Esophagus squamous epithelium (tissue), 5 donors: Measurements from ENCODE around the gene ATP1A4. TPM values are rescaled to one million over a fixed set of nuclear protein-coding genes. Genes with fewer than 3 reads are reported as not detected.

Source experiments
- DNase-seq: peaks from one replicate; lab custom pipeline; 2025; lab: John Stamatoyannopoulos, UW
- H3K27ac ChIP-seq, 4 donors: fragments of 200-600 bp; sonication (generic); one replicate each; pipeline ENCODE4 v1.5.1; 2016 to 2019; ENCODE audit warnings: mild to moderate bottlenecking in 1 of 4
- H3K27me3 ChIP-seq, 4 donors: fragments of 200-600 bp; sonication (generic); 1 replicate in 3 of 4; 2 replicates in 1 of 4; pipeline versions ENCODE4 v1.5.1 to v1.6.0; 2017 to 2021; ENCODE audit warnings: antibody characterized with exemption in 1 of 4
- H3K36me3 ChIP-seq, 3 donors: fragments of 200-600 bp; sonication (generic); one replicate each; pipeline ENCODE4 v1.5.1; 2016 to 2019
- H3K4me1 ChIP-seq, 3 donors: fragments of 200-600 bp; sonication (generic); one replicate each; pipeline ENCODE4 v1.5.1; 2017 to 2019
- H3K4me3 ChIP-seq, 4 donors: fragments of 200-600 bp; sonication (generic); 1 replicate in 3 of 4; 2 replicates in 1 of 4; pipeline ENCODE4 v1.5.1; 2016 to 2019; ENCODE audit warnings: mild to moderate bottlenecking in 2 of 4, moderate library complexity in 1 of 4
- H3K9me3 ChIP-seq, 3 donors: fragments of 200-600 bp; sonication (generic); one replicate each; pipeline ENCODE4 v1.5.1; 2016 to 2019
- CTCF ChIP-seq, 6 experiments: fragments of 450-650 bp in 4 of 6; fragments of 200-600 bp in 2 of 6; sonication (generic) in 2 of 6; IDR thresholded peaks; one replicate each; pipeline ENCODE4 v1.5.1; 2016 to 2019; ENCODE audit warnings: antibody characterized with exemption in 6 of 6, mild to moderate bottlenecking in 4 of 6, moderate library complexity in 4 of 6
- POLR2A ChIP-seq, 4 donors: fragments of 450-650 bp; IDR thresholded peaks; one replicate each; pipeline ENCODE4 v1.6.1; 2017; ENCODE audit warnings: antibody characterized with exemption in 4 of 4, mild to moderate bottlenecking in 4 of 4, moderate library complexity in 3 of 4
- WGBS, 2 donors: methylation state at CpG; one replicate each; pipeline ENCODE4 v1.1.5; 2018; 5-methylcytosine and 5-hydroxymethylcytosine counted together
- intact Hi-C: fragments of 100-400 bp; cut with DNase I; formaldehyde crosslinking; loops from one replicate; pipeline ENCODE4 v1.15.0; 2022
- total RNA-seq, 4 donors: library from RNA; depleted of rRNA; stranded (reverse); fragments of >200 nt; gene quantifications; one replicate each; pipeline ENCODE4 v1.1.0, GENCODE V29; 2016
- donor health status: DM: yes; HTN: yes; CAD: no.

ATP1A4 gene
- total RNA-seq, 4 donors from 2014 or later = 0.19 to 1.8 TPM; not detected in 2

GRCh38 chr1:160162931-160163330 lies 11.5 kb downstream of the ATP1A4 start:
- intact Hi-C loops = no loop called here
- H3K9me3 ChIP-seq = no peaks in the 10 kb centered on the region
- H3K27me3 ChIP-seq = peaks cover 0 to 22% (median 0%) of the 10 kb centered on the region in 4 donors

GRCh38 chr1:160163615-160164014 lies 12.2 kb downstream of the ATP1A4 start:
- TF ChIP-seq POLR2A (IDR thresholded peaks at IDR 0.05) (no peak), CTCF (IDR thresholded peaks at IDR 0.05) (no peak)
- Histone ChIP-seq H3K27ac (no peak overlapping the region), H3K27me3 (peaks cover 0 to 22% (median 0%) of the 10 kb centered on the region in 4 donors), H3K36me3 (no peaks in the 10 kb centered on the region), H3K9me3 (no peaks in the 10 kb centered on the region), H3K4me3 (no peak overlapping the region), H3K4me1 (no peaks in the 10 kb centered on the region)
- intact Hi-C loops = no loop called here
- DNase-seq = no peak
- WGBS, 2 donors = 83 to 100% methylated on average over 1 of the region's 1 CpG

More at GRCh38 chr1:160162931-160163330, 11.5 kb downstream of the ATP1A4 start:
- H3K4me1 ChIP-seq = no peaks in the 10 kb centered on the region
- no peak for DNase-seq
- 59 to 67% methylated on average over 2 of the region's 2 CpGs for WGBS, 2 donors
- no peak overlapping the region for H3K27ac ChIP-seq
- no peaks in the 10 kb centered on the region for H3K36me3 ChIP-seq
- H3K4me3 ChIP-seq = no peak overlapping the region
- TF ChIP-seq CTCF (IDR thresholded peaks at IDR 0.05) (no peak), POLR2A (IDR thresholded peaks at IDR 0.05) (no peak)

GRCh38 chr1:160164121-160164520 lies 12.7 kb downstream of the ATP1A4 start:
- Histone ChIP-seq H3K27ac (no peak overlapping the region), H3K9me3 (no peaks in the 10 kb centered on the region), H3K4me1 (no peaks in the 10 kb centered on the region), H3K36me3 (no peaks in the 10 kb centered on the region), H3K4me3 (no peak overlapping the region), H3K27me3 (peaks cover 0 to 22% (median 0%) of the 10 kb centered on the region in 4 donors)
- 75 to 85% methylated on average over 10 of the region's 10 CpGs for WGBS, 2 donors
- no peak for TF ChIP-seq CTCF (IDR thresholded peaks at IDR 0.05)
- TF ChIP-seq POLR2A (IDR thresholded peaks at IDR 0.05) = no peak
- intact Hi-C loops = no loop called here
- DNase-seq = no peak

- intact Hi-C loops = no loop called here
- DNase-seq = no peak
- H3K4me3 ChIP-seq = no peak overlapping the region
- no peak overlapping the region for H3K27ac ChIP-seq
- 78 to 82% methylated on average over 12 of the region's 12 CpGs for WGBS, 2 donors
- TF ChIP-seq CTCF (IDR thresholded peaks at IDR 0.05) = no peak
- no peak for TF ChIP-seq POLR2A (IDR thresholded peaks at IDR 0.05)
- H3K4me1 ChIP-seq = no peaks in the 10 kb centered on the region
- no peaks in the 10 kb centered on the region for H3K9me3 ChIP-seq
- no peaks in the 10 kb centered on the region for H3K36me3 ChIP-seq
- H3K27me3 ChIP-seq = peaks cover 0 to 22% (median 0%) of the 10 kb centered on the region in 4 donors
Observed at GRCh38 chr1:160166166-160166868, 14.9 kb downstream of the ATP1A4 start.

- no peaks in the 10 kb centered on the region for H3K36me3 ChIP-seq
- no peaks in the 10 kb centered on the region for H3K9me3 ChIP-seq
- intact Hi-C loops = no loop called here
- DNase-seq = no peak
- no peak overlapping the region for H3K27ac ChIP-seq
- peaks cover 0 to 24% (median 0%) of the 10 kb centered on the region in 4 donors for H3K27me3 ChIP-seq
- 25 to 60% methylated on average over 1 to 3 of the region's 4 CpGs for WGBS, 2 donors
- no peaks in the 10 kb centered on the region for H3K4me1 ChIP-seq
- no peak for TF ChIP-seq POLR2A (IDR thresholded peaks at IDR 0.05)
- TF ChIP-seq CTCF (IDR thresholded peaks at IDR 0.05) = no peak
- no peak overlapping the region for H3K4me3 ChIP-seq
Observed at GRCh38 chr1:160167056-160167455, 15.7 kb downstream of the ATP1A4 start.
